ENCODE measurements around the gene CPSF4L.

Gene CPSF4L

GRCh38 chr17:73209436-73209835, 52.2 kb downstream of the CPSF4L start:
- in situ Hi-C loops (cut with MboI; ENCODE audit: low sequenced_read_pairs) = no loop called here

DNA sequence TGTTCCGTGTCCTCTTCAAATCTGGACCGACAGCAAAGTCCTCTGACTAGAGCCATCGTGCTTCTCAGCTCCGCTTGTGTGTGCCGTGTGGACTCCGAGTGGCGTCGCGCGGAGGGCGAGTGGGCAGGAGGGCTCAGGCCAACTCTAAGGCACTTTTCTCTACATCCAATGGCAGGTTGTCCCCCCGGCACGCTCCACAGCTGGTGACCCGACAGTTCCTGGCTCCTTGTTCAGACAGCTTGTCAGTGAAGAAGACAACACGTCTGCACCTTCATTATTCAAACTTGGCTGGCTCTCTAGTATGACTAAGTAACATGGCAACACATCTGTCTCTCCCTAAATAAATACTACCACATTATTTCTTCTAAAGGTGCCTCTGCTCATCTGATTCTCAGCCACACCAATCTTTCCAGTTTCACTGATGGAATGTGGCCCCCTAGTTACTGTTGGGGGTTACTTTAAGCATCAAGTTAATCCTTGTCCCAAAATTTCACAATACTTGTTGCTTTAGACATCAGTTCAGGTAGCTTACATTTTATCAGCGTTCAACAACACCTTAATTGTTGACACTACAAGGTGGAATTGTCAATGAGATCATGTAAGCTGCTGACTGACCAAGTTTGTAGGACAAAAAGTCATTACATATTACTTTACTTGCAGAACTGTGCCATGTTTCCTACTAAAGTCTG, 53.4 kb downstream of the CPSF4L start:
- in situ Hi-C loops (cut with MboI; ENCODE audit: low sequenced_read_pairs) = no loop called here

DNA sequence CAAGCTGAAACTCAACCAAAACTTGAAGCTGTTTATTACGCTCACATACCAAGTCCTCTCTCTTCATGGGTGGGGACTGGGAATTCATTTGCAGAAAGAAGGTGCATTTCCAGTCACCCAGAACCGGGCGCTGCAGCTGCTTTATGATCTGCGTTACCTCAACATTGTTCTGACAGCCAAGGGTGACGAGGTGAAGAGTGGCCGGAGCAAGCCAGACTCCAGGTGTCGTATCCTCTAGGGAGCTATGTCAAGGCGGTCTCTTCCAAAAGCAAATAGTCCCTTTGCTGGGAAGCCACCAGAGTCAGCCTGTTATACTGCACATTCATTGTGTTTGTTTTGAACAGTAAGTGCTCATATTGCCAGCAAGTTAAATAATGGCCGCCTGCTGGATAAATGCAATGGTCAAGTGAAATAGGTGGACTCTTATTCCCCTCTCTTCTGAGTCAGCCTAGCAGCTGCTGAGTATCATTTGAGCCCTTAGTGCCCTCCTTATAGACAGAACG, 56.2 kb downstream of the CPSF4L start:
- in situ Hi-C loops (cut with MboI; ENCODE audit: low sequenced_read_pairs) = no loop called here

GRCh38 chr17:73203788-73204479, 57.7 kb downstream of the CPSF4L start:
- in situ Hi-C loops (cut with MboI; ENCODE audit: low sequenced_read_pairs) = no loop called here

DNA sequence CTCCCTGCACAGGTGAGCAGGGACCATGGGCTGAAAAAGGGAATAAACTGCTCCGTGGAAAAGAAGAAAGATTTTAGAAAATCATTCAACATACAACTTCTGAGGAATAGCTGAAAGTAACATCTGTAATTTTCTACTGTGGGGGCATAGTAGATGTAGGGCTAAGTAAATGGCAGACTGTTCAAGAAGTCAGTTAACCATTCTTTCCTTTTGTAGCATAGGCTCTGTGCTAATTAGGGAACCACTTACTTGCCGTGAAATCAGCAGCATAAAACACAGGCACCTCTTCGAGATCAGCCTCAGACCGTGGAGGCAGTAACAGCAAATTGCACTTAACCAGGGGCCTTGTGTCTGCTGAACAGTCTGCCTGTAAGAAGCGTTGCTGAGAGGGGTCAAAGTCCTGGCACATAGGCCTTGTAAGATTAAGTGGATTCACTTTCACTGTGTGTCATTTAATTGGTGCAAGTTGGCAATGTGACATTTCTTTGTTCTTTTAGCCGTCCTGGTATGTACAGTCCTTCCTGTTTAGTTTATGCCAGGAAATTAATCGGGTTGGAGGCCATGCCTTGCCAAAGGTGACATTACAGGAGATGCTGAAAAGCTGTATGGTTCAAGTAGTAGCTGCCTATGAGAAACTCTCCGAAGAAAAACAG, 58.4 kb downstream of the CPSF4L start:
- in situ Hi-C loops (cut with MboI; ENCODE audit: low sequenced_read_pairs) = no loop called here

DNA sequence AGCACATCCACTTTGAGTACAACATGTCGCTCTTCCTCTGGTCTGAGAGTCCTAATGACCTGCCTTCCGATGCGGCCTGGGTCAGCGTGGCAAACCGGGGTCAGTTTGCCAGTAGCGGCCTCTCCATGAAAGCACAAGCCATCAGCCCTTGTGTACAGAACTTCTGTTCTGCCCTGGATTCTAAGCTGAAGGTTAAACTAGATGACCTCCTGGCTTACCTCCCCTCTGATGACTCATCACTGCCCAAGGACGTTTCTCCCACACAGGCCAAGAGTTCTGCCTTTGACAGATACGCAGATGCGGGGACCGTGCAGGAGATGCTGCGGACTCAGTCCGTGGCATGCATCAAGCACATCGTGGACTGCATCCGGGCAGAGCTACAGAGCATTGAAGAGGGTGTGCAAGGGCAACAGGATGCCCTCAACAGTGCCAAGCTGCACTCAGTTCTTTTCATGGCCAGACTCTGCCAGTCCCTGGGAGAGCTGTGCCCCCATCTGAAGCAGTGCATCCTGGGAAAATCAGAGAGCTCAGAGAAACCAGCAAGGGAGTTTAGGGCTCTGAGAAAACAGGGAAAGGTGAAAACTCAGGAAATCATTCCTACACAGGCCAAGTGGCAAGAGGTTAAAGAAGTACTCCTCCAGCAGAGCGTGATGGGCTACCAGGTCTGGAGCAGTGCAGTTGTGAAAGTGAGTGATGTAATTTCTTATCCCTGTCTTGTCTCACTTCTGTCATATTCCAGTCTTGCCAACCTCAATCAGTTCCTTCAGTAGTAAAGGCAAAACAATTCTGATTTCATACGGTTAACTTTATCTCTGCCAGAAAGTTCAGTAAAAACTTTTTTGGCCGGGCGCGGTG, 60.2 kb downstream of the CPSF4L start:
- in situ Hi-C loops (cut with MboI; ENCODE audit: low sequenced_read_pairs) = no loop called here

- in situ Hi-C loops (cut with MboI; ENCODE audit: low sequenced_read_pairs) = no loop called here
Measured at GRCh38 chr17:73200476-73200875, 61.2 kb downstream of the CPSF4L start.

DNA sequence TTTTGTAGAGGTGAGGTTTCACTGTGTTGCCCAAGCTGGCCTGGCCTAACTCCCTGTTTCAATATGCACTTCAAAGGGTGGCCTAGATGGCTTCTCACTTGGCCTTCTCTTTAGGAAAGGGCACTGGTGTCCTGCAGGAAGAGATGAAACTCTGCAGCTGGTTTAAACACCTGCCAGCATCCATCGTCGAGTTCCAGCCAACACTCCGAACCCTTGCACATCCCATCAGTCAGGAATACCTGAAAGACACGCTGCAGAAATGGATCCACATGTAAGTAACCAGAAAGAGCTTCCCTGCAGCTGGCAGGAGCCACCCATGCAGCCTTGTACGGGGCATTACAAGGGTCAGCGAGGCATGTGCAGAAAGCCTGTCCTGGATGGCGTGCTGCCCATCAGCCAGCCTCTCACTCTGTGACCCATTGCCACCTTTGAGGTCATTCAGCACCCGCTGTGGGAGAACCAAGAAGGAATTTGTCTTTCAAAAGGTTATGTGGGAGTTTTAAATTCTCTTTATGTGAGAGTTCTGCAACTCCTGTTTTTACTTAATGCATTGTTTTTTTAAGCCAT, 61.8 kb downstream of the CPSF4L start:
- in situ Hi-C loops (cut with MboI; ENCODE audit: low sequenced_read_pairs) = loop anchor here (25.0 kb wide), 1 partner anchor 638 kb away; no protein-coding TSS in a partner anchor

- in situ Hi-C loops (cut with MboI; ENCODE audit: low sequenced_read_pairs) = loop anchor here (25.0 kb wide), 1 partner anchor 637 kb away; no protein-coding TSS in a partner anchor
Measured at GRCh38 chr17:73198930-73199260, 62.8 kb downstream of the CPSF4L start.
